Ureter (tissue), 1 donor: ENCODE results near the gene SLK. TPM values are rescaled to one million over a fixed set of nuclear protein-coding genes. Genes with fewer than 3 reads are reported as not detected.

ENCODE experiments used
- DNase-seq: peaks from one replicate; pipeline ENCODE4 v3.0.0-alpha.2; 2020; ENCODE audit warnings: low spot score
- total RNA-seq: library from RNA; stranded (reverse); gene quantifications from one replicate; pipeline ENCODE4 v1.2.4, GENCODE V29; 2023
- donor health status: DM: yes; HTN: yes; CAD: no.

The SLK gene
- total RNA-seq, 1 donor from 2014 or later, result 66.4 TPM

GRCh38 chr10:103990121-103990520, 23.2 kb downstream of the SLK start:
- DNase-seq, result no peak

GRCh38 chr10:103990531-103990930, 23.6 kb downstream of the SLK start:
- DNase-seq, result no peak

- no peak for DNase-seq
These were observed 24.6 kb downstream of the SLK start for GRCh38 chr10:103991393-103992128.

- DNase-seq, result no peak
These were observed 28.2 kb downstream of the SLK start for GRCh38 chr10:103995134-103995533.

GRCh38 chr10:103998805-103999204, 31.9 kb downstream of the SLK start:
- DNase-seq, result no peak

GRCh38 chr10:104002911-104003310, 36.0 kb downstream of the SLK start:
- no peak for DNase-seq

- no peak for DNase-seq
These were observed 38.4 kb downstream of the SLK start for GRCh38 chr10:104005172-104005863.

GRCh38 chr10:104011904-104012303, 45.0 kb downstream of the SLK start:
- DNase-seq, result no peak

GRCh38 chr10:104013489-104013888, 46.5 kb downstream of the SLK start:
- DNase-seq, result no peak

- DNase-seq, result no peak
These were observed 47.2 kb downstream of the SLK start for GRCh38 chr10:104014176-104014575.

GRCh38 chr10:104016661-104017060, 49.7 kb downstream of the SLK start:
- DNase-seq, result no peak

GRCh38 chr10:104018471-104018870, 51.5 kb downstream of the SLK start:
- no peak for DNase-seq

GRCh38 chr10:104020020-104020419, 53.1 kb downstream of the SLK start:
- no peak for DNase-seq

GRCh38 chr10:104021246-104021645, 54.3 kb downstream of the SLK start:
- no peak for DNase-seq

- DNase-seq, result no peak
These were observed 55.1 kb downstream of the SLK start for GRCh38 chr10:104022026-104022425.

- no peak for DNase-seq
These were observed 58.6 kb downstream of the SLK start for GRCh38 chr10:104025524-104025923.

- DNase-seq, result no peak
These were observed 59.8 kb downstream of the SLK start for GRCh38 chr10:104026762-104027161.

- no peak for DNase-seq
These were observed 61.2 kb downstream of the SLK start for GRCh38 chr10:104028146-104028545.

- no peak for DNase-seq
These were observed 62.0 kb downstream of the SLK start for GRCh38 chr10:104028823-104029520.

- no peak for DNase-seq
These were observed 62.6 kb downstream of the SLK start for GRCh38 chr10:104029521-104029860.

GRCh38 chr10:104031631-104032030, 64.7 kb downstream of the SLK start:
- DNase-seq, result no peak

- DNase-seq, result no peak
These were observed 65.3 kb downstream of the SLK start for GRCh38 chr10:104032144-104032775.
